ENCODE results near the gene ARHGAP10.

DNA sequence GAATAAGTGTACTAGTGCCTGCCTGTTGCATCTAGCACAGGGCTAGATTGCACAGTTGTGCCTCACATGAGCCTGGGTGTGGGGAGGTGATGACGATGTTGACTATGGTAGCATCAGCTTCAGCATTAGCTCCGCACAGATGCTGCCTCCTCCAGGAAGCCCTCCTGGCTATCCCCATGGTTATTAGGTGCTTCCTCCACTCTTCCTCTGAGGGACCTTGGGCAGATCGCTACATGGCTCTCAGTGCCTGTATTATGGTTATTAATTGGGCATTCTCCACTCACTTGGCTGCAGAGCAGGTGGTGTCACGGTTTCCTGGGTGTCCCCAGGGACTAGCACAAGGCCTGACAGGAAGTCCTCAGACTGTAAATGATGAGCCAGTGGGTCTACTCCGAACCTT is 325.6 kb downstream of the ARHGAP10 start:
- TF ChIP-seq, protein P1, sequence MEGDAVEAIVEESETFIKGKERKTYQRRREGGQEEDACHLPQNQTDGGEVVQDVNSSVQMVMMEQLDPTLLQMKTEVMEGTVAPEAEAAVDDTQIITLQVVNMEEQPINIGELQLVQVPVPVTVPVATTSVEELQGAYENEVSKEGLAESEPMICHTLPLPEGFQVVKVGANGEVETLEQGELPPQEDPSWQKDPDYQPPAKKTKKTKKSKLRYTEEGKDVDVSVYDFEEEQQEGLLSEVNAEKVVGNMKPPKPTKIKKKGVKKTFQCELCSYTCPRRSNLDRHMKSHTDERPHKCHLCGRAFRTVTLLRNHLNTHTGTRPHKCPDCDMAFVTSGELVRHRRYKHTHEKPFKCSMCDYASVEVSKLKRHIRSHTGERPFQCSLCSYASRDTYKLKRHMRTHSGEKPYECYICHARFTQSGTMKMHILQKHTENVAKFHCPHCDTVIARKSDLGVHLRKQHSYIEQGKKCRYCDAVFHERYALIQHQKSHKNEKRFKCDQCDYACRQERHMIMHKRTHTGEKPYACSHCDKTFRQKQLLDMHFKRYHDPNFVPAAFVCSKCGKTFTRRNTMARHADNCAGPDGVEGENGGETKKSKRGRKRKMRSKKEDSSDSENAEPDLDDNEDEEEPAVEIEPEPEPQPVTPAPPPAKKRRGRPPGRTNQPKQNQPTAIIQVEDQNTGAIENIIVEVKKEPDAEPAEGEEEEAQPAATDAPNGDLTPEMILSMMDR (IDR thresholded peaks at IDR 0.05) = no peak
- no peak for TF ChIP-seq POLR2A (IDR thresholded peaks at IDR 0.05)

Measured in testis (tissue), 2 donors.